Small intestine (tissue), 7 donors: ENCODE data around the gene LGALS7. TPM values are rescaled to one million over a fixed set of nuclear protein-coding genes. Genes with fewer than 3 reads are reported as not detected.

ENCODE experiments used
- DNase-seq, 2 donors: peaks; one replicate each; pipeline versions ENCODE4 v3.0.0 to v3.0.0-alpha.2; 2013
- FAIRE-seq: peaks from 2 replicates; lab custom pipeline; 2012; peaks lifted over from hg19 to GRCh38; lab: Jason Lieb, UNC
- H3K27ac ChIP-seq, 3 donors: one replicate each; pipeline ENCODE4 v1.5.1; 2013; ENCODE audit warnings: low read length in 2 of 3, mild to moderate bottlenecking in 2 of 3, control low read depth in 1 of 3, inconsistent platforms in 1 of 3, low read depth in 1 of 3, moderate library complexity in 1 of 3
- H3K27me3 ChIP-seq, 3 donors: one replicate each; pipeline ENCODE4 v1.6.1; 2013; ENCODE audit warnings: low read length in 3 of 3, inconsistent platforms in 1 of 3; ENCODE audit not compliant: control insufficient read depth in 3 of 3, insufficient read depth in 3 of 3
- H3K36me3 ChIP-seq, 3 donors: one replicate each; pipeline ENCODE4 v1.6.1; 2013; ENCODE audit warnings: low read length in 3 of 3, inconsistent platforms in 1 of 3, low read depth in 1 of 3, mild to moderate bottlenecking in 1 of 3, moderate library complexity in 1 of 3; ENCODE audit not compliant: control insufficient read depth in 3 of 3, insufficient read depth in 2 of 3
- H3K4me1 ChIP-seq, 3 donors: one replicate each; pipeline ENCODE4 v1.6.1; 2013; ENCODE audit warnings: low read length in 2 of 3, inconsistent platforms in 1 of 3, low read depth in 1 of 3, mild to moderate bottlenecking in 1 of 3, moderate library complexity in 1 of 3; ENCODE audit not compliant: control insufficient read depth in 3 of 3, insufficient read depth in 2 of 3
- H3K4me3 ChIP-seq, 3 donors: one replicate each; pipeline ENCODE4 v1.5.1; 2013; ENCODE audit warnings: low read length in 3 of 3, control low read depth in 1 of 3, inconsistent platforms in 1 of 3, low read depth in 1 of 3, mild to moderate bottlenecking in 1 of 3, moderate library complexity in 1 of 3
- H3K9me3 ChIP-seq, 2 donors: one replicate each; pipeline ENCODE4 v1.6.1; 2013; ENCODE audit warnings: low read depth in 1 of 2, low read length in 1 of 2; ENCODE audit not compliant: control insufficient read depth in 2 of 2, insufficient read depth in 1 of 2
- WGBS, 3 donors: extraction: QIAGEN DNeasy Blood & Tissue Kit; methylation state at CpG; one replicate each; pipeline ENCODE4 v1.1.7; 2013; 5-methylcytosine and 5-hydroxymethylcytosine counted together
- polyA plus RNA-seq, 4 donors: library from polyadenylated mRNA; stranded (reverse) in 3 of 4; unstranded in 1 of 4; fragments of 200-250 nt in 3 of 4; fragments of 120-200 nt in 1 of 4; gene quantifications; one replicate each; pipeline versions ENCODE4 v1.2.1 to v1.2.3, GENCODE V29; 2013
- donor health status: healthy with polysubstance abuse.
- donor health status: control.
- donor health status: control.
- donor health status: Bipolar disorder and iron deficiency.
- donor health status: healthy.

Gene LGALS7
- polyA plus RNA-seq, 4 donors: 1.1 to 9.2 TPM; not detected in 2

GRCh38 chr19:38721496-38721895 lies 51.8 kb downstream of the LGALS7 start:
- FAIRE-seq: no peak
- no peak for DNase-seq
- 88 to 91% (median 89%) methylated on average over 20 of the region's 20 CpGs for WGBS, 3 donors
- H3K4me1 ChIP-seq: peaks cover 0 to 52% (median 0%) of the 10 kb centered on the region in 3 donors
- H3K27me3 ChIP-seq: no peaks in the 10 kb centered on the region
- no peak overlapping the region for H3K4me3 ChIP-seq
- H3K9me3 ChIP-seq: no peaks in the 10 kb centered on the region
- H3K36me3 ChIP-seq: peaks cover 28 to 100% (median 80%) of the 10 kb centered on the region in 3 donors
- peak overlapping the region in 2 of 3 donors; percentile 63 to 82 for H3K27ac ChIP-seq

Other genes starting within 250 kb of the LGALS7 start
- 10 to 100 TPM in 1 of 4 donors, 1 to 10 TPM in 2, under 1 TPM in 1; 0.45 to 10.8 (median 3.4) TPM for gene MAP4K1, start 155.6 kb downstream of the LGALS7 start, polyA plus RNA-seq
- 100 to 1,000 TPM; 257 to 710 (median 626) TPM for gene EIF3K, start 154.3 kb downstream of the LGALS7 start, polyA plus RNA-seq
- 100 to 1,000 TPM; 188 to 790 (median 308) TPM for gene ACTN4, start 125.9 kb downstream of the LGALS7 start, polyA plus RNA-seq
- gene CAPN12, start 29.0 kb downstream of the LGALS7 start, polyA plus RNA-seq: 10 to 100 TPM in 2 of 4 donors, 1 to 10 TPM in 2; 2.4 to 46.2 (median 14.4) TPM
- gene LGALS7B, start 15.7 kb upstream of the LGALS7 start, polyA plus RNA-seq: 1 to 10 TPM in 3 of 4 donors, not detected in 1; 2.0 to 5.4 (median 4.9) TPM
- gene LGALS4, start 39.4 kb upstream of the LGALS7 start, polyA plus RNA-seq: 1,000 to 10,000 TPM; 1,130 to 3,807 (median 2,480) TPM
- gene ECH1, start 58.3 kb upstream of the LGALS7 start, polyA plus RNA-seq: 100 to 1,000 TPM; 218 to 344 (median 321) TPM
- gene HNRNPL, start 76.5 kb upstream of the LGALS7 start, polyA plus RNA-seq: 100 to 1,000 TPM; 118 to 256 (median 177) TPM
- gene RINL, start 104.8 kb upstream of the LGALS7 start, polyA plus RNA-seq: 10 to 100 TPM in 2 of 4 donors, 1 to 10 TPM in 2; 1.3 to 33.2 (median 9.8) TPM
- gene SIRT2, start 126.1 kb upstream of the LGALS7 start, polyA plus RNA-seq: 10 to 100 TPM; 35.4 to 80.3 (median 70.8) TPM
- gene NFKBIB, start 126.5 kb upstream of the LGALS7 start, polyA plus RNA-seq: 10 to 100 TPM; 16.9 to 45.4 (median 43.8) TPM
- 1 to 10 TPM in 2 of 4 donors, under 1 TPM in 1, not detected in 1; 0.95 to 1.9 (median 1.1) TPM for gene CCER2, start 138.7 kb upstream of the LGALS7 start, polyA plus RNA-seq
- gene SARS2, start 157.2 kb upstream of the LGALS7 start, polyA plus RNA-seq: 10 to 100 TPM; 21.9 to 42.0 (median 27.4) TPM
- 10 to 100 TPM; 25.4 to 78.2 (median 70.1) TPM for gene MRPS12, start 157.4 kb upstream of the LGALS7 start, polyA plus RNA-seq
- 10 to 100 TPM in 1 of 4 donors, 1 to 10 TPM in 3; 2.4 to 88.2 (median 6.2) TPM for gene FBXO17, start 202.2 kb upstream of the LGALS7 start, polyA plus RNA-seq